Esophagus squamous epithelium (tissue), 5 donors: ENCODE data around the gene TMEM184B. TPM values are rescaled to one million over a fixed set of nuclear protein-coding genes. Genes with fewer than 3 reads are reported as not detected.

Experiments
- DNase-seq: peaks from one replicate; lab custom pipeline; 2025; lab: John Stamatoyannopoulos, UW
- H3K27ac ChIP-seq, 4 donors: fragments of 200-600 bp; sonication (generic); one replicate each; pipeline ENCODE4 v1.5.1; 2016 to 2019; ENCODE audit warnings: mild to moderate bottlenecking in 1 of 4
- H3K27me3 ChIP-seq, 4 donors: fragments of 200-600 bp; sonication (generic); 1 replicate in 3 of 4; 2 replicates in 1 of 4; pipeline versions ENCODE4 v1.5.1 to v1.6.0; 2017 to 2021; ENCODE audit warnings: antibody characterized with exemption in 1 of 4
- H3K36me3 ChIP-seq, 3 donors: fragments of 200-600 bp; sonication (generic); one replicate each; pipeline ENCODE4 v1.5.1; 2016 to 2019
- H3K4me1 ChIP-seq, 3 donors: fragments of 200-600 bp; sonication (generic); one replicate each; pipeline ENCODE4 v1.5.1; 2017 to 2019
- H3K4me3 ChIP-seq, 4 donors: fragments of 200-600 bp; sonication (generic); 1 replicate in 3 of 4; 2 replicates in 1 of 4; pipeline ENCODE4 v1.5.1; 2016 to 2019; ENCODE audit warnings: mild to moderate bottlenecking in 2 of 4, moderate library complexity in 1 of 4
- H3K9me3 ChIP-seq, 3 donors: fragments of 200-600 bp; sonication (generic); one replicate each; pipeline ENCODE4 v1.5.1; 2016 to 2019
- POLR2A ChIP-seq, 4 donors: fragments of 450-650 bp; IDR thresholded peaks; one replicate each; pipeline ENCODE4 v1.6.1; 2017; ENCODE audit warnings: antibody characterized with exemption in 4 of 4, mild to moderate bottlenecking in 4 of 4, moderate library complexity in 3 of 4
- WGBS, 2 donors: methylation state at CpG; one replicate each; pipeline ENCODE4 v1.1.5; 2018; 5-methylcytosine and 5-hydroxymethylcytosine counted together
- intact Hi-C: fragments of 100-400 bp; cut with DNase I; formaldehyde crosslinking; loops from one replicate; pipeline ENCODE4 v1.15.0; 2022
- total RNA-seq, 4 donors: library from RNA; depleted of rRNA; stranded (reverse); fragments of >200 nt; gene quantifications; one replicate each; pipeline ENCODE4 v1.1.0, GENCODE V29; 2016
- TF ChIP-seq, protein P1 (sequence below), 6 experiments: fragments of 450-650 bp in 4 of 6; fragments of 200-600 bp in 2 of 6; sonication (generic) in 2 of 6; IDR thresholded peaks; one replicate each; pipeline ENCODE4 v1.5.1; 2016 to 2019; ENCODE audit warnings: antibody characterized with exemption in 6 of 6, mild to moderate bottlenecking in 4 of 6, moderate library complexity in 4 of 6
- donor health status: DM: yes; HTN: yes; CAD: no.

The TMEM184B gene
- total RNA-seq, 4 donors from 2014 or later, result 22.5 to 55.1 (median 28.3) TPM

DNA sequence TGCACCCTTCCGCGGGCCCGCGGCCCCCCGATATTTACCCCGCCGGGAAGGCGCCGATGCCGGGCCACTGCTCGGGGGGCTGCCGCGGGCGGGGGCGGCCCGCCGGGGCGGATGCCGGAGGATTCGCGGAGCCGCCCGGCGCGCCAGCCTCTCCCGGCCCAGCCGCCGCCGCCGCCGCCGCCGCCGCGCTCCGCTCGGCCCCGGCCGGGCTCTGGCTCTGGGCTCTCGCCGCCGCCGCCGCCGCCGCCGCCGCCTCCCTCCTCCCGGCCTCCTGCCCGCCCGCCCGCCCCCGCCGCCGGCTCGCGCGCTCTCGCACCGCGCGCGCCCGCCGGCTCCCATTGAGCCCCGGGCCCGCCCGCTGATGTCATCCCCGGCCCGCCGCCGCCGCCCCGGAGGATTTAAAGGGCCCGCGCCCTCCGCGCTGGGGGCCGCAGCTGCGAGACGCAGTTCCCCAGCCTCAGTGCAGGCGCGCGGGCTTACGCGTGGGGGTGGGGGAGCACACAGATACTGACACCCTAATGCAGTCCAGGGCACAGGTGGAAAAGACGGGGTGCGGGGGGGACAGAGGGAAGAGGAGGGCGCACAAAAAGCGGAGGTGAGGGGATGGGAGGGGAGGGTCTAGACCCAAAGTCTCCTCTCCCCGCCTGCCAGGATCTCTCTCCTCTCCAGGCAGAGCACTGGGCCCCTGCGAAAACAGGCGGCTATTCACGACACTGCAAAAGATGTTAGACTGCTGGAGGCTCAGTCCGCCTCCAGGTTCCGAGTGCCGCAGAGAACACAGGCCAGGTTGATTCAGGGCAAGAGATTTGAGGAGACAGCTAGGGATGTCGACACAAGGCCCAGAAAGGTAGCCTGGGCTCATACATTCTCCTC, 44.5 kb upstream of the TMEM184B start, which contains the start of gene CSNK1E:
TSS of gene CSNK1E (minus strand) at position 312 of the 873 bp plus-strand sequence. CDS start 3,276 bp downstream, outside the sequence.
- WGBS, 2 donors, result 0 to 1% methylated on average over 2 to 17 of the region's 98 CpGs
- H3K4me1 ChIP-seq, result peaks cover 44 to 66% (median 44%) of the 10 kb centered on the region in 3 donors
- peak within 1 kb of the TSS; percentile 98 to 100 (median 98) for H3K27ac ChIP-seq
- DNase-seq, result no peak
- peak within 1 kb of the TSS; percentile 74 to 96 (median 87) for H3K4me3 ChIP-seq
- TF ChIP-seq, protein P1, sequence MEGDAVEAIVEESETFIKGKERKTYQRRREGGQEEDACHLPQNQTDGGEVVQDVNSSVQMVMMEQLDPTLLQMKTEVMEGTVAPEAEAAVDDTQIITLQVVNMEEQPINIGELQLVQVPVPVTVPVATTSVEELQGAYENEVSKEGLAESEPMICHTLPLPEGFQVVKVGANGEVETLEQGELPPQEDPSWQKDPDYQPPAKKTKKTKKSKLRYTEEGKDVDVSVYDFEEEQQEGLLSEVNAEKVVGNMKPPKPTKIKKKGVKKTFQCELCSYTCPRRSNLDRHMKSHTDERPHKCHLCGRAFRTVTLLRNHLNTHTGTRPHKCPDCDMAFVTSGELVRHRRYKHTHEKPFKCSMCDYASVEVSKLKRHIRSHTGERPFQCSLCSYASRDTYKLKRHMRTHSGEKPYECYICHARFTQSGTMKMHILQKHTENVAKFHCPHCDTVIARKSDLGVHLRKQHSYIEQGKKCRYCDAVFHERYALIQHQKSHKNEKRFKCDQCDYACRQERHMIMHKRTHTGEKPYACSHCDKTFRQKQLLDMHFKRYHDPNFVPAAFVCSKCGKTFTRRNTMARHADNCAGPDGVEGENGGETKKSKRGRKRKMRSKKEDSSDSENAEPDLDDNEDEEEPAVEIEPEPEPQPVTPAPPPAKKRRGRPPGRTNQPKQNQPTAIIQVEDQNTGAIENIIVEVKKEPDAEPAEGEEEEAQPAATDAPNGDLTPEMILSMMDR (IDR thresholded peaks at IDR 0.05), result no peak
- TF ChIP-seq POLR2A (IDR thresholded peaks at IDR 0.05), result peak in 2 of 4 donors; percentile 8 to 41
- H3K27me3 ChIP-seq, result no peaks in the 10 kb centered on the region
- peaks cover 0 to 9% (median 0%) of the 10 kb centered on the region in 3 donors for H3K36me3 ChIP-seq
- no peaks in the 10 kb centered on the region for H3K9me3 ChIP-seq
- intact Hi-C loops, result no loop called here

DNA sequence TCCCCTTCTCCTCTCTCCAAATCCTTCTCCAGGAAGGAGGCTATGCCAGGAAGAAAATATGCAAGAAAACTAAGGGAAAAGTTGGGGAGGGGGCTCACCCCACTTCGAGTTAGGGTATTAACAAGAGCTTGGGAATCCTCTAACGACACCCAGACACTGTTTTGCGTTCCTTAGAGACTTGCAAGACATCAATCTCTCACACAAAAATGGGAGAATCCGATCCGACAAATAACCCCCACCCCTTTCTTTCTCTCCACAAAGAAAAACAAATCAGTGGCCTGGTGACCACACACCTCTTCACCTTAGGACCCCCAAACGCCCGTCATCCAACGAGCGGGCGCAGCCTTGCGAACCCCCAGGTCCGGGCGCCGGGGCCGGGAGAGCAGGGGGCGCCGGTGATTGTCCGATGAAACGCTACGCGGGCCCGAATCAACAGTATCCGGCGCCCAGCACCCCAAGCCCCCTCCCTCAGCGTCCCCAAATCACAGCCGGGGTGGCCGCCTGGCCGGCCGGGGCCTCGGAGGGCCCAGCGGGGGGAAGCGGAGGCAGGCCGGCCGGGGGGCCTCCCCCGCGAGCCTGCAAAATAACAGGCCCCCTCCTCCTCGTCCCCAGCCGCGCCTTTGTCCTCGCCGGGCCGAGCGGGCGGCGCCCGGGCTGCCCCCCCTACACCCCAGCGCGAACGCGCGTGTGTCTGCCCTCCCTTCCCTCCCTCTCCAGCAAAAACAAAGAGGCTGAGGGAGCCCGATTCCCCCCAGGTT, 43.7 kb upstream of the TMEM184B start:
- H3K9me3 ChIP-seq, result no peaks in the 10 kb centered on the region
- no peak for DNase-seq
- intact Hi-C loops, result no loop called here
- H3K36me3 ChIP-seq, result peaks cover 0 to 15% (median 0%) of the 10 kb centered on the region in 3 donors
- peak overlapping the region; percentile 98 to 100 (median 98) for H3K27ac ChIP-seq
- H3K4me1 ChIP-seq, result peaks cover 44 to 74% (median 50%) of the 10 kb centered on the region in 3 donors
- H3K4me3 ChIP-seq, result peak overlapping the region; percentile 74 to 96 (median 87)
- H3K27me3 ChIP-seq, result no peaks in the 10 kb centered on the region
- TF ChIP-seq, protein P1 (IDR thresholded peaks at IDR 0.05), result no peak
- peak in 2 of 4 donors; percentile 41 to 60 for TF ChIP-seq POLR2A (IDR thresholded peaks at IDR 0.05)
- WGBS, 2 donors, result 0 to 2% methylated on average over 10 to 14 of the region's 52 CpGs

DNA sequence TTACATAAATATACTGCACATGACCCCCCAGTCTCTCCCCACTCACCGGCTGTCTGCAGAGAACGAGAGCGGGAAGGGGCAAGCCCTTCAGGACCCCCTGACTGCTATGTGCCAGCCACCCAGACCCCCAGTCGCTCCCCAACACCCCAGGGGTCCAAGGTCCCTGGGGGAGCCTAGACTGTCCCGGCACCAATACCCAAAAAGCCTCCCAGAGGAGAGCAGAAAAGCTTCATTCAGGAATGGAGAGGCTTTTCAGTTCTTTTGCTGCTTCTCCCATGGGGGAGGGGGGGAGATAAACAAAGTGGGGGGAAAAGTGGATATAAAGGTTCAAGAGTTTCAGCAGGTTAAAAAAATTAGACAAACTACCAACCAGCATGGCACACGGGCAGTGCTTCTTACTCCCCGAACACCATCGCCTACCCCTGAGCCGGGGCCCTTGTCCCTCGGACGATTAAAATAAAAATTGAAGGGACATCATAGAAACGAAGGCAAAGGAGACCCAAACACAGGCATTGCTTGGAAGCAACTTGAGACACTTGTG, 43.1 kb upstream of the TMEM184B start:
- intact Hi-C loops, result no loop called here
- no peak for DNase-seq
- WGBS, 2 donors, result 0 to 1% methylated on average over 8 of the region's 12 CpGs

DNA sequence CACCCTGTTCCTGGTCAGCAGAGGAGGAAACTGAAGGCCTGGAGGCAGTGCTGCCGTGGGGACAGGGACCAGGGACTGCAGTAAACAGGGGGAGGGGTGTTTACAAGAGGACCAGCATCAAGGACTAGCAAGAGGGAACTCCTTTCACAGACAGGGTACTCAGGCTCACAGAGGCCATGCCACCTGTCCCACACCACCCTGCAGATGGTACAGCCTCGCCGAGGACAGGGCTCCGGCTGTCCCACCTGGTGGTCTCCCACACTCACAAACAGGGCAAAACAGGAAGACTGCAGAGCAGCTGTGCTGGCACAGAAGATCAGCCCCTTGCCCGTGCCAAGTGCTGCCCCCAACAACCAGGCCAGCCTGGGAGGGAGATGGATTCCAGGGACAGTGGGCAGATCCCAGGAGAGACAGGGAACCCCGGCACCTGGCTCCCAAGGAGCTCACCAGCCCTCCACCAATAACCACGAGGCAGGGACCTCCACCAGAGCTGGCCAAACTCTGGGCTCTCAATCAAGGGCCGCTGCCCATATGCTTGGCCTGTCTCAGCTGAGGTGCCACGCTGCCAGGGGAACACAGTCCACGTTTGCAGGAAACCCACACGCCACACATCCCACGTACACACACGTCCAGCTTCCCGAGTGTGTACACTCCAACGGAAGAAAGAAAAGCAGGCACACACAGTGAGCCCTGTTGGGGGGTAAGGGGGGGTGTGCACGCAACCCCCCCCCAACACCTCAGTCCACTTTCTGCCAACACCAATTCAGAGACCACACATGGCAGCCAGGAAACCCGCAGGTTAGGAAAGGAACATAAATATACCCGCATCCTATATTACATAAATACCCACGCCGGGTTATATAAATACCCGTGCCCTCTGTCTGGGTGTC, 42.4 kb upstream of the TMEM184B start:
- Histone ChIP-seq H3K4me1 (peaks cover 52 to 88% (median 62%) of the 10 kb centered on the region in 3 donors), H3K36me3 (peaks cover 0 to 28% (median 0%) of the 10 kb centered on the region in 3 donors), H3K4me3 (peak overlapping the region; percentile 74 to 96 (median 87)), H3K27me3 (no peaks in the 10 kb centered on the region), H3K9me3 (no peaks in the 10 kb centered on the region), H3K27ac (peak overlapping the region; percentile 98 to 100 (median 98))
- intact Hi-C loops, result no loop called here
- WGBS, 2 donors, result 4 to 16% methylated on average over 8 to 11 of the region's 21 CpGs
- no peak for DNase-seq
- TF ChIP-seq, protein P1 (IDR thresholded peaks at IDR 0.05), result no peak
- TF ChIP-seq POLR2A (IDR thresholded peaks at IDR 0.05), result peak in 1 of 4 donors; percentile 11

More for the DNA sequence above, 43.1 kb upstream of the TMEM184B start:
- Histone ChIP-seq H3K9me3 (no peaks in the 10 kb centered on the region), H3K27ac (peak overlapping the region; percentile 98 to 100 (median 98)), H3K4me3 (peak overlapping the region; percentile 74 to 96 (median 87)), H3K27me3 (no peaks in the 10 kb centered on the region), H3K36me3 (peaks cover 0 to 20% (median 0%) of the 10 kb centered on the region in 3 donors), H3K4me1 (peaks cover 45 to 80% (median 55%) of the 10 kb centered on the region in 3 donors)
- TF ChIP-seq POLR2A (IDR thresholded peaks at IDR 0.05), result no peak
- TF ChIP-seq, protein P1 (IDR thresholded peaks at IDR 0.05), result no peak
